ENCODE measurements around the gene TENM4. TPM values are rescaled to one million over a fixed set of nuclear protein-coding genes. Genes with fewer than 3 reads are reported as not detected.

Gene TENM4
- polyA plus RNA-seq, 3 donors = 0.31 to 1.7 TPM; not detected in 1

DNA sequence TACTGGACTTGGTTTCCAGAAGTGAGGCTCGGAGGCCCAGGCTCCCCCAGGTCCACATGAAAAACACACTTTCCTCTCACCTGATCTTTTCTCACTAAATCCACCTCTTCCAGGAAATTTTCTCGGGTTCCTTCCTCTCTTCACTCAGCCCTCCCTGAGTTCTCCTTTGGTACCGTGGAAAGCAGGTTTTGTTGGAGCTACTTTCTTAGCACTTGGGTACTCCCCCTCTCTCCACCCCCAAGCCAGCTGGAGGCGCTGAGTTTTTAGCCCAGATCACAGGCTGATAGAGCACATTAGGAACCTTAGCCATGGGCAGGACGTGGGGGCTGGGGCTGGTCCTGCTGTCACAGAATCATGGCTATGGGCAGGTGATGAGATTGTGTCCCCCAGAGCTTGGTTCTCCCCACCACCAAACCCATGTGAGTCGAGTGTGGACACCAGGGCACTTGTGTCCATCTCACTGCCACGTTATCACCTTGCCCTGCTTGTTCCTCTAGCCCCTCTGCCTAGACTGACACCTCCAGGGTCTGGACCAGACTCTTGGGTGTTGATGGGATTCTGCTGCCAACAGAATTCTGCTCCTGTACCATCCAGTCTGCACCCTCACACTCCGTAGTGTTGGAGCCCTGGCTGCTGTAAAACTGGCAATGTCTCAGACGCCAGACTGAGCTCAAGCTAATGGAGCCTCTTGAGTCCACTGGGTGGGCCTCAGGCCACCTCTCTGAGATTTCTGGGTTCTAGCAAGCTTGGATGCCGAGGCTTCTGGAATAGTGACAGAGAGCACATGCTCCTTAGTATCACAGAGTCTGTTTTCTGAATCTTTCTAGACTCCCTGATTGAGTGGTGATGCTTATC, 791.2 kb downstream of the TENM4 start:
- Histone ChIP-seq H3K4me2 (replicated peaks; ENCODE audit: extremely low read depth, low read length, poor library complexity, severe bottlenecking) (no peak overlapping the region), H3K36me3 (replicated peaks in 1 of 2; ENCODE audit: control insufficient read depth in 1 of 2, insufficient read depth in 2 of 2, low read length in 2 of 2) (no peaks in the 10 kb centered on the region), H3K9ac (ENCODE audit: insufficient read depth, low read length, poor library complexity, severe bottlenecking) (no peak overlapping the region), H3K27me3 (ENCODE audit: control insufficient read depth in 2 of 2, insufficient read depth in 2 of 2, low read length in 2 of 2) (no peaks in the 10 kb centered on the region), H3K27ac (ENCODE audit: low read depth in 1 of 2, low read length in 2 of 2) (no peak overlapping the region), H4K20me1 (ENCODE audit: insufficient read depth, low read length) (no peaks in the 10 kb centered on the region), H2AFZ (ENCODE audit: insufficient read depth, low read depth, low read length, poor library complexity, severe bottlenecking) (no peak overlapping the region), H3K4me3 (replicated peaks in 1 of 3; ENCODE audit: low read depth in 2 of 3, low read length in 3 of 3) (no peak overlapping the region), H3K4me1 (ENCODE audit: control insufficient read depth in 1 of 2, insufficient read depth in 2 of 2, low read length in 2 of 2) (no peaks in the 10 kb centered on the region), H3K79me2 (ENCODE audit: insufficient read depth, low read length) (no peaks in the 10 kb centered on the region), H3K9me3 (replicated peaks in 1 of 2; ENCODE audit: control insufficient read depth in 1 of 2, insufficient read depth in 1 of 2, low read length in 2 of 2) (no peaks in the 10 kb centered on the region)
- Mint-ChIP-seq H3K36me3 (no peaks in the 10 kb centered on the region), H3K27ac (no peak overlapping the region), H3K9me3 (no peaks in the 10 kb centered on the region), H3K27me3 (ENCODE audit: low read depth in 3 of 3) (peaks cover 4 to 15% (median 4%) of the 10 kb centered on the region in 3 donors), H3K4me3 (no peak overlapping the region), H3K4me1 (peaks cover 2% of the 10 kb centered on the region)
- no peak for DNase-seq
- intact Hi-C loops (cut with micrococcal nuclease) = loop anchor here (5.0 to 10.0 kb wide), 4 partner anchors 315 to 845 kb away; no protein-coding TSS in a partner anchor
- 87% methylated on average over 5 of the region's 10 CpGs for WGBS (ENCODE audit: insufficient coverage)
- TF ChIP-seq, protein P1, sequence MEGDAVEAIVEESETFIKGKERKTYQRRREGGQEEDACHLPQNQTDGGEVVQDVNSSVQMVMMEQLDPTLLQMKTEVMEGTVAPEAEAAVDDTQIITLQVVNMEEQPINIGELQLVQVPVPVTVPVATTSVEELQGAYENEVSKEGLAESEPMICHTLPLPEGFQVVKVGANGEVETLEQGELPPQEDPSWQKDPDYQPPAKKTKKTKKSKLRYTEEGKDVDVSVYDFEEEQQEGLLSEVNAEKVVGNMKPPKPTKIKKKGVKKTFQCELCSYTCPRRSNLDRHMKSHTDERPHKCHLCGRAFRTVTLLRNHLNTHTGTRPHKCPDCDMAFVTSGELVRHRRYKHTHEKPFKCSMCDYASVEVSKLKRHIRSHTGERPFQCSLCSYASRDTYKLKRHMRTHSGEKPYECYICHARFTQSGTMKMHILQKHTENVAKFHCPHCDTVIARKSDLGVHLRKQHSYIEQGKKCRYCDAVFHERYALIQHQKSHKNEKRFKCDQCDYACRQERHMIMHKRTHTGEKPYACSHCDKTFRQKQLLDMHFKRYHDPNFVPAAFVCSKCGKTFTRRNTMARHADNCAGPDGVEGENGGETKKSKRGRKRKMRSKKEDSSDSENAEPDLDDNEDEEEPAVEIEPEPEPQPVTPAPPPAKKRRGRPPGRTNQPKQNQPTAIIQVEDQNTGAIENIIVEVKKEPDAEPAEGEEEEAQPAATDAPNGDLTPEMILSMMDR (IDR thresholded peaks at IDR 0.05) = no peak

DNA sequence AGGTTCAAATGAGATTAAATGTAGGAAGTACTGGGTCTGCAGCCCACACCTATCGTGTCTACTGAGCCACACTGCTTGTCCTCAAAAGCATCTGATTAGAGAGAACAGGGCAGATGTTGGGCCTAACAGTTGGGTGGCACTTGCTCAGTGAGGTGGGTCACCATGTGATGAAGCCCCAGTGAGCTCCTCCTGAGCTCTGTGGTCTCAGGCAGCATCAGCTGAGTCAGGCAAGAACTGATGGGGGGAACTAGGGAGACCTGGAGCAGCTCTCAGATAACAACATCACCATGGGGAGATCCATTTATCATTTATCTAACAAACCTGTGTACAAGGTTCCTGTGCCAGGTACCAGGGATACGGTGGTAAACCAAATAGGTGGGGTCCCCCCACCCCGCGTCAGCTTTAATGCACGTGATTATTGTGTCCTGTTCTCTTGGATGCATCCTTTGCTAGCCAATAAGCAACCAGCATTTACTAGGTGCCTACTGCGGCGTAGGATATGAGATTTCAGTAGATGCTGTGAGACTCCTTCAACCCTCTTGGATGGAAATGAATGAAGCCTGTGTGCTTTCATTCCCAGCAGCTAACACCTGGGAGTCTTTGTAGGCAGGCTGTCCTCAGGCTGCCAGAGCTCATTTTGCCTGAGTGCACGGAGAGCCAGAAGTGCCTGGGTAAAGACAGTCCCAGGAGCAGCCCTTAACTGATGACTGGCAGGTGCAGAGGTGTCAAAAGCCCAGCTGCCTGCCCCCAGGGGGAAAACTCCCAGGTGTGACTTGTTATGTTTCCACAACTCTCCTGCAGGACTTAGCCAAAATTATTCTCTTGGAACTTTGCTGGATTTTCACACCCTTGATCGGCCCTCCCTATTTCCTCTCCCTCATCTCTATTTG, 792.6 kb downstream of the TENM4 start:
- intact Hi-C loops (cut with micrococcal nuclease) = loop anchor here (2.0 to 10.0 kb wide), 5 partner anchors 317 to 847 kb away; no protein-coding TSS in a partner anchor
- peaks cover 2% of the 10 kb centered on the region for H3K4me1 Mint-ChIP-seq
- no peak overlapping the region for H3K27ac Mint-ChIP-seq
- H3K9ac ChIP-seq (ENCODE audit: insufficient read depth, low read length, poor library complexity, severe bottlenecking) = no peak overlapping the region
- no peaks in the 10 kb centered on the region for H3K36me3 ChIP-seq (replicated peaks in 1 of 2; ENCODE audit: control insufficient read depth in 1 of 2, insufficient read depth in 2 of 2, low read length in 2 of 2)
- no peaks in the 10 kb centered on the region for H3K9me3 Mint-ChIP-seq
- H2AFZ ChIP-seq (ENCODE audit: insufficient read depth, low read depth, low read length, poor library complexity, severe bottlenecking) = no peak overlapping the region
- H3K4me3 Mint-ChIP-seq = no peak overlapping the region
- H3K4me2 ChIP-seq (replicated peaks; ENCODE audit: extremely low read depth, low read length, poor library complexity, severe bottlenecking) = no peak overlapping the region
- no peak overlapping the region for H3K4me3 ChIP-seq (replicated peaks in 1 of 3; ENCODE audit: low read depth in 2 of 3, low read length in 3 of 3)
- H3K9me3 ChIP-seq (replicated peaks in 1 of 2; ENCODE audit: control insufficient read depth in 1 of 2, insufficient read depth in 1 of 2, low read length in 2 of 2) = no peaks in the 10 kb centered on the region
- H3K79me2 ChIP-seq (ENCODE audit: insufficient read depth, low read length) = no peaks in the 10 kb centered on the region
- no peak for DNase-seq
- 86% methylated on average over 5 of the region's 9 CpGs for WGBS (ENCODE audit: insufficient coverage)
- H3K4me1 ChIP-seq (ENCODE audit: control insufficient read depth in 1 of 2, insufficient read depth in 2 of 2, low read length in 2 of 2) = no peaks in the 10 kb centered on the region
- H3K36me3 Mint-ChIP-seq = no peaks in the 10 kb centered on the region
- H3K27ac ChIP-seq (ENCODE audit: low read depth in 1 of 2, low read length in 2 of 2) = no peak overlapping the region
- TF ChIP-seq, protein P1 (IDR thresholded peaks at IDR 0.05) = no peak
- no peaks in the 10 kb centered on the region for H3K27me3 ChIP-seq (ENCODE audit: control insufficient read depth in 2 of 2, insufficient read depth in 2 of 2, low read length in 2 of 2)
- peaks cover 4 to 11% (median 4%) of the 10 kb centered on the region in 3 donors for H3K27me3 Mint-ChIP-seq (ENCODE audit: low read depth in 3 of 3)
- H4K20me1 ChIP-seq (ENCODE audit: insufficient read depth, low read length) = no peaks in the 10 kb centered on the region

Data from CD14-positive monocyte (primary cell).